ENCODE measurements around the gene RFLNA.

The RFLNA gene

GRCh38 chr12:124356221-124356620, 61.3 kb downstream of the RFLNA start:
- peaks cover 66 to 97% (median 90%) of the 10 kb centered on the region in 11 experiments for H3K36me3 ChIP-seq

GRCh38 chr12:124357616-124358015, 62.7 kb downstream of the RFLNA start:
- TF ChIP-seq Cebpa-rat (IDR thresholded peaks at IDR 0.05) = no peak
- no peaks in the 10 kb centered on the region for H3K9me3 ChIP-seq (replicated peaks in 1 of 11)
- peaks cover 62 to 97% (median 90%) of the 10 kb centered on the region in 11 experiments for H3K36me3 ChIP-seq
- no peak overlapping the region for H3K27ac ChIP-seq
- H3K9ac ChIP-seq = no peak overlapping the region
- no peaks in the 10 kb centered on the region for H3K27me3 ChIP-seq
- 0 out of 22 replicates have a peak overlapping the region, but pooled peaks of 1 of the 11 experiments have one; percentile 3 for H3K4me2 ChIP-seq
- peaks cover 70 to 100% (median 93%) of the 10 kb centered on the region in 11 experiments for H4K20me1 ChIP-seq
- H3K4me3 ChIP-seq = no peak overlapping the region
- peaks cover 36 to 94% (median 77%) of the 10 kb centered on the region in 10 experiments for H3K4me1 ChIP-seq

More at GRCh38 chr12:124356221-124356620, 61.3 kb downstream of the RFLNA start:
- Histone ChIP-seq H3K27me3 (no peaks in the 10 kb centered on the region), H3K27ac (no peak overlapping the region), H3K4me1 (peaks cover 35 to 89% (median 68%) of the 10 kb centered on the region in 10 experiments), H3K4me2 (peak overlapping the region in 5 of 11 experiments; percentile 13 to 32 (median 29); a peak in 5 of 22 replicates), H3K9me3 (replicated peaks in 1 of 11) (no peaks in the 10 kb centered on the region), H3K4me3 (no peak overlapping the region), H4K20me1 (peaks cover 58 to 100% (median 89%) of the 10 kb centered on the region in 11 experiments), H3K9ac (no peak overlapping the region; a peak in 1 of 22 replicates)
- no peak for TF ChIP-seq Cebpa-rat (IDR thresholded peaks at IDR 0.05)

GRCh38 chr12:124358572-124358971, 63.7 kb downstream of the RFLNA start:
- Histone ChIP-seq H3K4me1 (peaks cover 26 to 94% (median 77%) of the 10 kb centered on the region in 10 experiments), H3K4me3 (no peak overlapping the region), H3K27me3 (no peaks in the 10 kb centered on the region), H3K27ac (no peak overlapping the region), H3K9me3 (replicated peaks in 1 of 11) (no peaks in the 10 kb centered on the region), H4K20me1 (peaks cover 70 to 100% (median 93%) of the 10 kb centered on the region in 11 experiments), H3K4me2 (peak overlapping the region in 4 of 11 experiments; percentile 90 to 100 (median 90); a peak in 6 of 22 replicates), H3K36me3 (peaks cover 60 to 97% (median 84%) of the 10 kb centered on the region in 11 experiments), H3K9ac (no peak overlapping the region)
- no peak for TF ChIP-seq Cebpa-rat (IDR thresholded peaks at IDR 0.05)

- peak overlapping the region in 2 of 11 experiments; percentile 26 to 38; a peak in 2 of 22 replicates for H3K27ac ChIP-seq
- H3K9ac ChIP-seq = peak overlapping the region in 8 of 11 experiments; percentile 3 to 57 (median 18); a peak in 9 of 22 replicates
- H4K20me1 ChIP-seq = peaks cover 81 to 100% (median 96%) of the 10 kb centered on the region in 11 experiments
- peak overlapping the region in 3 of 10 experiments; percentile 21 to 27 (median 23); a peak in 3 of 20 replicates for H3K4me3 ChIP-seq
- H3K9me3 ChIP-seq (replicated peaks in 1 of 11) = no peaks in the 10 kb centered on the region
- peaks cover 47 to 96% (median 71%) of the 10 kb centered on the region in 11 experiments for H3K36me3 ChIP-seq
- TF ChIP-seq Cebpa-rat (IDR thresholded peaks at IDR 0.05) = no peak
- H3K27me3 ChIP-seq = no peaks in the 10 kb centered on the region
- peak overlapping the region; percentile 51 to 100 (median 90) for H3K4me2 ChIP-seq
- peaks cover 18 to 94% (median 77%) of the 10 kb centered on the region in 10 experiments for H3K4me1 ChIP-seq
These were observed 65.0 kb downstream of the RFLNA start for GRCh38 chr12:124359671-124360581.

- H3K4me2 ChIP-seq = peak overlapping the region; percentile 51 to 100 (median 90); a peak in 21 of 22 replicates
- H3K4me1 ChIP-seq = peaks cover 18 to 85% (median 71%) of the 10 kb centered on the region in 10 experiments
- H3K27me3 ChIP-seq = no peaks in the 10 kb centered on the region
- H3K9me3 ChIP-seq (replicated peaks in 1 of 11) = no peaks in the 10 kb centered on the region
- H3K27ac ChIP-seq = peak overlapping the region in 1 of 11 experiments; percentile 6; a peak in 1 of 22 replicates
- peaks cover 84 to 100% (median 98%) of the 10 kb centered on the region in 11 experiments for H4K20me1 ChIP-seq
- H3K4me3 ChIP-seq = no peak overlapping the region
- peaks cover 34 to 96% (median 63%) of the 10 kb centered on the region in 11 experiments for H3K36me3 ChIP-seq
- no peak for TF ChIP-seq Cebpa-rat (IDR thresholded peaks at IDR 0.05)
- peak overlapping the region in 1 of 11 experiments; percentile 14; a peak in 3 of 22 replicates for H3K9ac ChIP-seq
These were observed 66.4 kb downstream of the RFLNA start for GRCh38 chr12:124361074-124361970.

GRCh38 chr12:124361996-124362395, 67.1 kb downstream of the RFLNA start:
- no peaks in the 10 kb centered on the region for H3K27me3 ChIP-seq
- no peak for TF ChIP-seq Cebpa-rat (IDR thresholded peaks at IDR 0.05)
- no peak overlapping the region for H3K4me3 ChIP-seq
- H3K36me3 ChIP-seq = peaks cover 28 to 96% (median 60%) of the 10 kb centered on the region in 11 experiments
- peak overlapping the region in 4 of 11 experiments; percentile 82 to 100 (median 86); a peak in 7 of 22 replicates for H3K4me2 ChIP-seq
- H4K20me1 ChIP-seq = peaks cover 82 to 100% (median 98%) of the 10 kb centered on the region in 11 experiments
- H3K4me1 ChIP-seq = peaks cover 18 to 78% (median 66%) of the 10 kb centered on the region in 10 experiments
- no peak overlapping the region for H3K9ac ChIP-seq
- peak overlapping the region in 1 of 11 experiments; percentile 15; a peak in 1 of 22 replicates for H3K27ac ChIP-seq
- H3K9me3 ChIP-seq (replicated peaks in 1 of 11) = no peaks in the 10 kb centered on the region

- Histone ChIP-seq H3K36me3 (peaks cover 21 to 96% (median 51%) of the 10 kb centered on the region in 11 experiments), H3K27ac (peak overlapping the region in 1 of 11 experiments; percentile 16; a peak in 1 of 22 replicates), H3K9me3 (replicated peaks in 1 of 11) (no peaks in the 10 kb centered on the region), H3K4me3 (no peak overlapping the region), H3K9ac (peak overlapping the region in 8 of 11 experiments; percentile 7 to 46 (median 23); a peak in 6 of 22 replicates), H3K4me1 (peaks cover 18 to 70% (median 65%) of the 10 kb centered on the region in 10 experiments), H3K4me2 (peak overlapping the region in 8 of 11 experiments; percentile 50 to 100 (median 76); a peak in 16 of 22 replicates), H3K27me3 (no peaks in the 10 kb centered on the region), H4K20me1 (peaks cover 94 to 100% (median 100%) of the 10 kb centered on the region in 11 experiments)
- TF ChIP-seq Cebpa-rat (IDR thresholded peaks at IDR 0.05) = no peak
These were observed 68.6 kb downstream of the RFLNA start for GRCh38 chr12:124363353-124363965.
